ENCODE measurements around the gene IFNAR1.

GRCh38 chr21:33330726-33331125 is 6.0 kb downstream of the IFNAR1 start:
- TF ChIP-seq, protein P1, sequence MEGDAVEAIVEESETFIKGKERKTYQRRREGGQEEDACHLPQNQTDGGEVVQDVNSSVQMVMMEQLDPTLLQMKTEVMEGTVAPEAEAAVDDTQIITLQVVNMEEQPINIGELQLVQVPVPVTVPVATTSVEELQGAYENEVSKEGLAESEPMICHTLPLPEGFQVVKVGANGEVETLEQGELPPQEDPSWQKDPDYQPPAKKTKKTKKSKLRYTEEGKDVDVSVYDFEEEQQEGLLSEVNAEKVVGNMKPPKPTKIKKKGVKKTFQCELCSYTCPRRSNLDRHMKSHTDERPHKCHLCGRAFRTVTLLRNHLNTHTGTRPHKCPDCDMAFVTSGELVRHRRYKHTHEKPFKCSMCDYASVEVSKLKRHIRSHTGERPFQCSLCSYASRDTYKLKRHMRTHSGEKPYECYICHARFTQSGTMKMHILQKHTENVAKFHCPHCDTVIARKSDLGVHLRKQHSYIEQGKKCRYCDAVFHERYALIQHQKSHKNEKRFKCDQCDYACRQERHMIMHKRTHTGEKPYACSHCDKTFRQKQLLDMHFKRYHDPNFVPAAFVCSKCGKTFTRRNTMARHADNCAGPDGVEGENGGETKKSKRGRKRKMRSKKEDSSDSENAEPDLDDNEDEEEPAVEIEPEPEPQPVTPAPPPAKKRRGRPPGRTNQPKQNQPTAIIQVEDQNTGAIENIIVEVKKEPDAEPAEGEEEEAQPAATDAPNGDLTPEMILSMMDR (IDR thresholded peaks at IDR 0.05 in 4 of 5, conservative IDR thresholded peaks at IDR 0.05 in 1 of 5), result no peak
- TF ChIP-seq POLR2A (IDR thresholded peaks at IDR 0.05), result no peak

Measured in gastrocnemius medialis (tissue), 4 donors.